Neuron (in vitro differentiated cells): ENCODE data around the gene GPR142.

Experiments used
- H2AFZ ChIP-seq: one replicate; pipeline ENCODE4 v1.6.1; 2013; ENCODE audit warnings: low read depth, mild to moderate bottlenecking, inconsistent platforms, low read length, moderate library complexity
- H3K27me3 ChIP-seq: one replicate; pipeline ENCODE4 v1.6.1; 2013; ENCODE audit warnings: low read length; ENCODE audit not compliant: insufficient read depth
- H3K36me3 ChIP-seq: one replicate; pipeline ENCODE4 v1.6.1; 2013; ENCODE audit warnings: low read length; ENCODE audit not compliant: insufficient read depth
- H3K4me1 ChIP-seq: one replicate; pipeline ENCODE4 v1.6.1; 2013; ENCODE audit warnings: low read length; ENCODE audit not compliant: insufficient read depth
- H3K4me3 ChIP-seq: 2 replicates; pipeline ENCODE4 v1.5.1; 2013; ENCODE audit warnings: mild to moderate bottlenecking, low read length, moderate library complexity
- H3K9me3 ChIP-seq: one replicate; pipeline ENCODE4 v1.6.1; 2013; ENCODE audit warnings: low read length

The GPR142 gene

GRCh38 chr17:74367206-74367605 is at the start of gene GPR142:
Gene GPR142, plus strand, starts transcription at chr17:74367506. Its CDS starts 2,035 bp downstream, at chr17:74369541.
- no peak within 1 kb of the TSS for H2AFZ ChIP-seq
- peaks cover 11% of the 10 kb centered on the region for H3K4me1 ChIP-seq
- H3K27me3 ChIP-seq, result no peaks in the 10 kb centered on the region
- no peak within 1 kb of the TSS for H3K4me3 ChIP-seq
- H3K9me3 ChIP-seq, result no peaks in the 10 kb centered on the region
- no peaks in the 10 kb centered on the region for H3K36me3 ChIP-seq

GRCh38 chr17:74318391-74318790 is 48.9 kb upstream of the GPR142 start:
- H3K4me1 ChIP-seq, result no peaks in the 10 kb centered on the region
- no peak overlapping the region for H3K4me3 ChIP-seq
- peaks cover 20% of the 10 kb centered on the region for H3K27me3 ChIP-seq
- no peaks in the 10 kb centered on the region for H3K9me3 ChIP-seq
- no peaks in the 10 kb centered on the region for H3K36me3 ChIP-seq
- no peak overlapping the region for H2AFZ ChIP-seq

- no peak overlapping the region for H3K4me3 ChIP-seq
- H3K4me1 ChIP-seq, result peaks cover 12% of the 10 kb centered on the region
- no peaks in the 10 kb centered on the region for H3K36me3 ChIP-seq
- H2AFZ ChIP-seq, result no peak overlapping the region
- H3K27me3 ChIP-seq, result peaks cover 60% of the 10 kb centered on the region
- H3K9me3 ChIP-seq, result no peaks in the 10 kb centered on the region
Observed at GRCh38 chr17:74324521-74324920, 42.8 kb upstream of the GPR142 start.

- Histone ChIP-seq H3K4me1 (peaks cover 12% of the 10 kb centered on the region), H3K36me3 (no peaks in the 10 kb centered on the region), H2AFZ (no peak overlapping the region), H3K4me3 (no peak overlapping the region), H3K27me3 (peaks cover 63% of the 10 kb centered on the region), H3K9me3 (no peaks in the 10 kb centered on the region)
Observed at GRCh38 chr17:74325376-74325742, 41.9 kb upstream of the GPR142 start.

GRCh38 chr17:74325743-74326379 is 41.4 kb upstream of the GPR142 start, which contains the start of gene KIF19:
Gene KIF19, plus strand, starts transcription at chr17:74326226. Its CDS starts 124 bp downstream, at chr17:74326350.
- Histone ChIP-seq H3K4me3 (peak within 1 kb of the TSS; percentile 8), H3K27me3 (peaks cover 61% of the 10 kb centered on the region)

GRCh38 chr17:74326506-74326905 is 40.8 kb upstream of the GPR142 start:
- Histone ChIP-seq H3K27me3 (peaks cover 66% of the 10 kb centered on the region), H3K36me3 (no peaks in the 10 kb centered on the region), H3K4me3 (peak overlapping the region; percentile 8)

More at GRCh38 chr17:74325743-74326379, 41.4 kb upstream of the GPR142 start, which contains the start of gene KIF19:
- no peak within 1 kb of the TSS for H2AFZ ChIP-seq
- H3K36me3 ChIP-seq, result no peaks in the 10 kb centered on the region
- peaks cover 12% of the 10 kb centered on the region for H3K4me1 ChIP-seq
- no peaks in the 10 kb centered on the region for H3K9me3 ChIP-seq

GRCh38 chr17:74328487-74328886 is 38.8 kb upstream of the GPR142 start:
- no peak overlapping the region for H3K4me3 ChIP-seq
- H3K27me3 ChIP-seq, result peaks cover 66% of the 10 kb centered on the region
- no peaks in the 10 kb centered on the region for H3K9me3 ChIP-seq

More at GRCh38 chr17:74326506-74326905, 40.8 kb upstream of the GPR142 start:
- Histone ChIP-seq H2AFZ (no peak overlapping the region), H3K4me1 (peaks cover 12% of the 10 kb centered on the region), H3K9me3 (no peaks in the 10 kb centered on the region)

GRCh38 chr17:74329378-74329777 is 37.9 kb upstream of the GPR142 start:
- no peaks in the 10 kb centered on the region for H3K36me3 ChIP-seq
- peaks cover 12% of the 10 kb centered on the region for H3K4me1 ChIP-seq
- no peak overlapping the region for H3K4me3 ChIP-seq
- no peak overlapping the region for H2AFZ ChIP-seq
- H3K27me3 ChIP-seq, result peaks cover 66% of the 10 kb centered on the region
- no peaks in the 10 kb centered on the region for H3K9me3 ChIP-seq

More at GRCh38 chr17:74328487-74328886, 38.8 kb upstream of the GPR142 start:
- Histone ChIP-seq H3K4me1 (peaks cover 12% of the 10 kb centered on the region), H3K36me3 (no peaks in the 10 kb centered on the region), H2AFZ (no peak overlapping the region)

GRCh38 chr17:74330446-74330845 is 36.9 kb upstream of the GPR142 start:
- Histone ChIP-seq H3K27me3 (peaks cover 56% of the 10 kb centered on the region), H3K9me3 (no peaks in the 10 kb centered on the region), H3K4me3 (no peak overlapping the region), H3K4me1 (peaks cover 12% of the 10 kb centered on the region), H2AFZ (no peak overlapping the region), H3K36me3 (no peaks in the 10 kb centered on the region)

GRCh38 chr17:74332017-74332650 is 35.2 kb upstream of the GPR142 start:
- H3K36me3 ChIP-seq, result no peaks in the 10 kb centered on the region
- no peak overlapping the region for H3K4me3 ChIP-seq
- no peaks in the 10 kb centered on the region for H3K9me3 ChIP-seq
- H3K4me1 ChIP-seq, result no peaks in the 10 kb centered on the region
- H2AFZ ChIP-seq, result no peak overlapping the region
- H3K27me3 ChIP-seq, result peaks cover 43% of the 10 kb centered on the region

GRCh38 chr17:74332763-74333283 is 34.5 kb upstream of the GPR142 start:
- H3K4me1 ChIP-seq, result no peaks in the 10 kb centered on the region
- no peaks in the 10 kb centered on the region for H3K36me3 ChIP-seq
- H3K4me3 ChIP-seq, result no peak overlapping the region
- no peaks in the 10 kb centered on the region for H3K9me3 ChIP-seq
- peaks cover 44% of the 10 kb centered on the region for H3K27me3 ChIP-seq
- H2AFZ ChIP-seq, result no peak overlapping the region

- Histone ChIP-seq H3K27me3 (peaks cover 42% of the 10 kb centered on the region), H3K4me1 (no peaks in the 10 kb centered on the region), H2AFZ (no peak overlapping the region), H3K4me3 (no peak overlapping the region), H3K36me3 (no peaks in the 10 kb centered on the region), H3K9me3 (no peaks in the 10 kb centered on the region)
Observed at GRCh38 chr17:74334393-74335039, 32.8 kb upstream of the GPR142 start.

- H3K27me3 ChIP-seq, result peaks cover 35% of the 10 kb centered on the region
Observed at GRCh38 chr17:74335529-74336062, 31.7 kb upstream of the GPR142 start.

More at GRCh38 chr17:74335529-74336062, 31.7 kb upstream of the GPR142 start:
- no peaks in the 10 kb centered on the region for H3K9me3 ChIP-seq
- no peaks in the 10 kb centered on the region for H3K4me1 ChIP-seq
- H3K4me3 ChIP-seq, result no peak overlapping the region
- no peaks in the 10 kb centered on the region for H3K36me3 ChIP-seq
- H2AFZ ChIP-seq, result no peak overlapping the region
